ENCODE results near the gene JADE2.
"Not testable (repeated sequence)": the region's sequence is repeated elsewhere in the genome, so short reads cannot be mapped to it uniquely, and the experiment has no call there.

Gene JADE2

GRCh38 chr5:134508521-134509195 is 16.8 kb upstream of the JADE2 start:
- no peak for DNase-seq

GRCh38 chr5:134509308-134510040 is 16.0 kb upstream of the JADE2 start:
- no peak for DNase-seq

GRCh38 chr5:134510970-134511795 is 14.3 kb upstream of the JADE2 start:
- peak; percentile 65 for DNase-seq

GRCh38 chr5:134511796-134512660 is 13.4 kb upstream of the JADE2 start:
- DNase-seq = no peak

GRCh38 chr5:134512661-134512999 is 12.8 kb upstream of the JADE2 start:
- DNase-seq = no peak

GRCh38 chr5:134515801-134516200 is 9.7 kb upstream of the JADE2 start:
- DNase-seq = no peak

- not testable (repeated sequence) for DNase-seq
Measured at GRCh38 chr5:134516984-134517383, 8.5 kb upstream of the JADE2 start.

- no peak for DNase-seq
Measured at GRCh38 chr5:134517553-134517952, 7.9 kb upstream of the JADE2 start.

GRCh38 chr5:134519989-134520388 is 5.5 kb upstream of the JADE2 start:
- DNase-seq = no peak

- DNase-seq = no peak
Measured at GRCh38 chr5:134521841-134522240, 3.6 kb upstream of the JADE2 start.

GRCh38 chr5:134523543-134524271 is 1.8 kb upstream of the JADE2 start:
- DNase-seq = no peak

- DNase-seq = peak; percentile 66
Measured at GRCh38 chr5:134524272-134524825, 1.1 kb upstream of the JADE2 start.

GRCh38 chr5:134525683-134526482 is 413 bp downstream of the JADE2 start:
- peak; percentile 61 for DNase-seq

GRCh38 chr5:134526483-134527155 is 1.1 kb downstream of the JADE2 start:
- peak; percentile 75 for DNase-seq

- DNase-seq = peak; percentile 74
Measured at GRCh38 chr5:134527156-134527960, 1.9 kb downstream of the JADE2 start.

- DNase-seq = no peak
Measured at GRCh38 chr5:134527961-134528424, 2.5 kb downstream of the JADE2 start.

GRCh38 chr5:134528556-134528955 is 3.1 kb downstream of the JADE2 start:
- DNase-seq = no peak

GRCh38 chr5:134529460-134529859 is 4.0 kb downstream of the JADE2 start:
- DNase-seq = no peak

All from stimulated activated CD4-positive, alpha-beta T cell treated with anti-CD3 and anti-CD28 coated beads, Interleukin-4, amount 100 ng/mL, for 1 hour (primary cell).